A549 treated with Hydrocortisone at 1 μM for 4 hours (cell line): ENCODE measurements around the gene ADGRL3. TPM values are rescaled to one million over a fixed set of nuclear protein-coding genes. Genes with fewer than 3 reads are reported as not detected.

ENCODE experiments used
- total RNA-seq: library from RNA; stranded (reverse); fragments of 200-300 nt; extraction: Qiagen RNA extraction; gene quantifications from 5 replicates; pipeline ENCODE4 v1.2.3, GENCODE V29; 2022

ADGRL3 gene
- 0.02 to 0.07 TPM (median 0.03 TPM) in 4 of 5 replicates, not detected in the other for total RNA-seq

DNA sequence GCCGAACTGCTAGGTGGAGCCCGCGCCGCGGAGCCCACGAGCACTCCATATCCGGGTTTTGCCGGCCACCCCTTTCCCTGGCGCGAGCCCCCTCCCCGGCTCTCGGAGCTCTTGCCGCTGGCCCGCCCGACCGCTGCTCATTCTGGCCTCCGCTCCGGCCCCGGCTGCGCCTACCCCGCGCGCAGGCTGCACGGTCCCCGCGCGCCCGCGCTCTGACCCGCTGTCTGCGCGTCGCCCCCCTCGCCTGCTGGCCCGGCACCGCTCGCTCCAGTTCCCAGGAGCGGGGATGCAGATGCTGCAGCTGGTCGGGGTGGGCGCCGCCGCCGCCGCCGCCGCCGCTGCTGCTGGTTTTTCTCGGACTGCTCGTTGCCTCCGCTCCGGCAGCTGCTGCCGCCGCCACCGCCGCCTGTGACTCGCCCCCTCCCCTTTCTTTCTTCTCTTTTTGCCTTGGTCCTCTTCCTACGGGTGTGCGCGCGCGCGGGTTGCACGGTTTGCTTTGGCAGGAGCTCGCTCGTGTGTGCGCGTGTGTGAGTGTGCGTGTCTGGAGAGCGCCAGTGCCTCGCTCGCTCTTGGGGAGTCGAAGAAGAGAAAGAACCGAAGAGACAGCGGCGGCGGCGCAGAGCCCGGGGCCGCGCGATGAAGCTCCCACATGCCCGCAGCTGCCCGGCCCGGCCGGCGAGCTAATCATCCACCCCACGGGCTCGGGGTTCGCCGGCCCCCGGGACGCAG, at the start of gene ADGRL3:
ADGRL3 (plus strand) TSS at position 140 of the 729 bp plus-strand sequence.

